ENCODE measurements around the gene GADD45B. TPM values are rescaled to one million over a fixed set of nuclear protein-coding genes. Genes with fewer than 3 reads are reported as not detected.

GADD45B gene
- total and polyA plus RNA-seq, 10 of the 15 experiments (the other 5 are each of a cell fraction or from before 2014, with no cell fraction given) = 2.4 to 180 (median 91.1) TPM

DNA sequence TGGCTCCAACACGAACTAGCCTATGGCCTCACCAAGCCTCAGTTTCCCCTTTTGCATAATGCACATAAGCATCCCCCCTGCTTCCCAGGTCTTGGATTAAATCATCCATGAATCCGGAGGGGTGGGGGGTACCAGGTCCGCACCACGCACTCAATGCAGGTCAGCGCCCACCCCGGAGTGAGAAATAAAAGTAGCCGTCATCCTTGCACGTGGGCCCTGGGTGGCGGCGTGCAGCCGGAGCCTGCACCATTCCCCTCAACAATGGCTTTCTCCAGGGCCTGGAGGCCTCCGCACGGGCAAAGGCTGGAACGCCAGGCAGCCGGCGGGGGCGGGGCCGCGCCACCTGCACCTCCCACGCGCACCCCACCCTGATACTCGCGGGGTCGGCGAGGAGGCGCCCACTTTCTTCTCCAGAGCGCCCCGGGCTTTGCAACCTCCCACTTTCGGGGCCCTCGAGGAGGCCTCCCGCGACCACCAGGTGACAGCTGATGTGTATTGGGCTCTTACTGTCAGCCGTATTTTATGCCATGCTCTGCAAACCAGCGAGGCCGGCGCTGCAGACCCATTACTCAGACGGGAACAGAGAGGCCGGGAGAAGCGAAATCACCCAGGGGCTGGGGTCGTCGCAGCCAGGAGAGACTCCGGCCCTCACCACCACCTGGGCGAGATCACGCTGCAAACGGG is 767 bp upstream of the GADD45B start:
- CTCF ChIA-PET = interaction anchor here (0.7 to 5.8 kb wide), 14 partner anchors 68 to 319 kb away, joined by 3 to 113 read pairs (median 7); no protein-coding TSS in a partner anchor
- TSS peak; percentile 79 for BruUV-seq (replicated peaks)
- TF ChIP-seq ATF2 (IDR thresholded peaks at IDR 0.05; ENCODE audit: low read length) (no peak), ZSCAN29 (IDR thresholded peaks at IDR 0.05) (no peak), HDAC2 (IDR thresholded peaks at IDR 0.05) (peak; percentile 91), SMARCA5 (IDR thresholded peaks at IDR 0.05) (peak; percentile 99), ETV6 (conservative IDR thresholded peaks at IDR 0.05 in 1 of 2, IDR thresholded peaks at IDR 0.05 in 1 of 2; ENCODE audit: borderline replicate concordance in 1 of 2, low read depth in 1 of 2) (no peak), RELA (IDR thresholded peaks at IDR 0.05; ENCODE audit: borderline replicate concordance, partially characterized antibody) (no peak), ZNF274 (IDR thresholded peaks at IDR 0.05; ENCODE audit: insufficient read depth, insufficient read length) (no peak), LARP7 (IDR thresholded peaks at IDR 0.05) (peak; percentile 59), ZNF622 (IDR thresholded peaks at IDR 0.05) (no peak), POU2F2 (IDR thresholded peaks at IDR 0.05; ENCODE audit: borderline replicate concordance, low read depth, low read length) (no peak), STAT1 (conservative IDR thresholded peaks at IDR 0.05) (no peak), POLR2A (IDR thresholded peaks at IDR 0.05; ENCODE audit: low read depth, low read length) (no peak), BRCA1 (IDR thresholded peaks at IDR 0.05; ENCODE audit: low read depth, low read length) (no peak), BCL3 (IDR thresholded peaks at IDR 0.05; ENCODE audit: borderline replicate concordance, insufficient read depth, low read depth, low read length, poor library complexity, severe bottlenecking) (no peak)
- TF ChIP-seq, protein P1, sequence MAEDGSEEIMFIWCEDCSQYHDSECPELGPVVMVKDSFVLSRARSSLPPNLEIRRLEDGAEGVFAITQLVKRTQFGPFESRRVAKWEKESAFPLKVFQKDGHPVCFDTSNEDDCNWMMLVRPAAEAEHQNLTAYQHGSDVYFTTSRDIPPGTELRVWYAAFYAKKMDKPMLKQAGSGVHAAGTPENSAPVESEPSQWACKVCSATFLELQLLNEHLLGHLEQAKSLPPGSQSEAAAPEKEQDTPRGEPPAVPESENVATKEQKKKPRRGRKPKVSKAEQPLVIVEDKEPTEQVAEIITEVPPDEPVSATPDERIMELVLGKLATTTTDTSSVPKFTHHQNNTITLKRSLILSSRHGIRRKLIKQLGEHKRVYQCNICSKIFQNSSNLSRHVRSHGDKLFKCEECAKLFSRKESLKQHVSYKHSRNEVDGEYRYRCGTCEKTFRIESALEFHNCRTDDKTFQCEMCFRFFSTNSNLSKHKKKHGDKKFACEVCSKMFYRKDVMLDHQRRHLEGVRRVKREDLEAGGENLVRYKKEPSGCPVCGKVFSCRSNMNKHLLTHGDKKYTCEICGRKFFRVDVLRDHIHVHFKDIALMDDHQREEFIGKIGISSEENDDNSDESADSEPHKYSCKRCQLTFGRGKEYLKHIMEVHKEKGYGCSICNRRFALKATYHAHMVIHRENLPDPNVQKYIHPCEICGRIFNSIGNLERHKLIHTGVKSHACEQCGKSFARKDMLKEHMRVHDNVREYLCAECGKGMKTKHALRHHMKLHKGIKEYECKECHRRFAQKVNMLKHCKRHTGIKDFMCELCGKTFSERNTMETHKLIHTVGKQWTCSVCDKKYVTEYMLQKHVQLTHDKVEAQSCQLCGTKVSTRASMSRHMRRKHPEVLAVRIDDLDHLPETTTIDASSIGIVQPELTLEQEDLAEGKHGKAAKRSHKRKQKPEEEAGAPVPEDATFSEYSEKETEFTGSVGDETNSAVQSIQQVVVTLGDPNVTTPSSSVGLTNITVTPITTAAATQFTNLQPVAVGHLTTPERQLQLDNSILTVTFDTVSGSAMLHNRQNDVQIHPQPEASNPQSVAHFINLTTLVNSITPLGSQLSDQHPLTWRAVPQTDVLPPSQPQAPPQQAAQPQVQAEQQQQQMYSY (CRISPR knock-in tag; IDR thresholded peaks at IDR 0.05) = no peak
- TF ChIP-seq, protein P2, sequence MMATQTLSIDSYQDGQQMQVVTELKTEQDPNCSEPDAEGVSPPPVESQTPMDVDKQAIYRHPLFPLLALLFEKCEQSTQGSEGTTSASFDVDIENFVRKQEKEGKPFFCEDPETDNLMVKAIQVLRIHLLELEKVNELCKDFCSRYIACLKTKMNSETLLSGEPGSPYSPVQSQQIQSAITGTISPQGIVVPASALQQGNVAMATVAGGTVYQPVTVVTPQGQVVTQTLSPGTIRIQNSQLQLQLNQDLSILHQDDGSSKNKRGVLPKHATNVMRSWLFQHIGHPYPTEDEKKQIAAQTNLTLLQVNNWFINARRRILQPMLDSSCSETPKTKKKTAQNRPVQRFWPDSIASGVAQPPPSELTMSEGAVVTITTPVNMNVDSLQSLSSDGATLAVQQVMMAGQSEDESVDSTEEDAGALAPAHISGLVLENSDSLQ (IDR thresholded peaks at IDR 0.05) = peak; percentile 74

More for the DNA sequence above, 767 bp upstream of the GADD45B start:
- Histone ChIP-seq H3K9ac (ENCODE audit: control insufficient read depth, insufficient read depth, low read length) (peak overlapping the region; percentile 80), H3K4me3 (peak overlapping the region; percentile 82), H2AFZ (ENCODE audit: control insufficient read depth, low read depth, low read length) (peak overlapping the region; percentile 51), H3K27me3 (replicated peaks in 1 of 2; ENCODE audit: control insufficient read depth in 2 of 2, insufficient read depth in 2 of 2, low read length in 1 of 2) (no peaks in the 10 kb centered on the region), H3K4me1 (ENCODE audit: control insufficient read depth, insufficient read depth, low read length) (peaks cover 11% of the 10 kb centered on the region), H3K4me2 (ENCODE audit: control insufficient read depth, insufficient read depth) (peak overlapping the region; percentile 99), H3K9me3 (replicated peaks; ENCODE audit: control insufficient read depth, insufficient read depth, low read length) (no peaks in the 10 kb centered on the region), H4K20me1 (ENCODE audit: control insufficient read depth, insufficient read depth) (peaks cover 12% of the 10 kb centered on the region; the same call in 1 of the 2 replicates), H3K27ac (ENCODE audit: control insufficient read depth, insufficient read depth) (peak overlapping the region; percentile 71), H3K79me2 (ENCODE audit: control insufficient read depth, insufficient read depth, low read length) (peaks cover 44% of the 10 kb centered on the region), H3K36me3 (ENCODE audit: control insufficient read depth in 2 of 2, insufficient read depth in 2 of 2, low read length in 1 of 2) (peaks cover 2% of the 10 kb centered on the region in 2 experiments; a peak in 2 of 4 replicates)
- DNase-seq (ENCODE audit: low read depth, low spot score) (no peak), FAIRE-seq (no peak), ATAC-seq (peak; percentile 41)
- in situ Hi-C loops (cut with MboI) = no loop called here
- intact Hi-C loops (cut with micrococcal nuclease; ENCODE audit: unreplicated experiment) = loop anchor here (1.0 kb wide), 1 partner anchor 104 kb away; no protein-coding TSS in a partner anchor
- ChIA-PET RAD21 (ENCODE audit: unreplicated experiment) (interaction anchor here (0.9 to 6.5 kb wide), 23 partner anchors 12 to 306 kb away, joined by 3 to 221 read pairs (median 8); partner anchors contain the start of genes LMNB2 and TIMM13), SMC1A (ENCODE audit: uncharacterized antibody, unreplicated experiment) (interaction anchor here (0.6 to 10.5 kb wide), 18 partner anchors 13 to 161 kb away, joined by 3 to 143 read pairs (median 6); partner anchors contain the start of gene LMNB2), POLR2A (interaction anchor here (0.6 to 6.8 kb wide), 21 partner anchors 9 to 310 kb away, joined by 3 to 166 read pairs (median 6); partner anchors contain the start of genes LMNB2, LSM7, SPPL2B and THOP1)
- under 1% methylated on average over 45 of the region's 45 CpGs for WGBS (ENCODE audit: insufficient coverage, insufficient replicate concordance, low lambda C conversion rate, missing lambda C conversion rate)
